Sigmoid colon (tissue), 7 donors: Measurements from ENCODE around the gene LACTBL1. TPM values are rescaled to one million over a fixed set of nuclear protein-coding genes. Genes with fewer than 3 reads are reported as not detected.

Experiments used
- DNase-seq: peaks from one replicate; pipeline ENCODE4 v3.0.0-alpha.2; 2019
- H3K27ac ChIP-seq, 4 donors: fragments of 200-600 bp; sonication (generic); one replicate each; pipeline ENCODE4 v1.5.1; 2016 to 2019; ENCODE audit warnings: mild to moderate bottlenecking in 1 of 4
- H3K27me3 ChIP-seq, 3 donors: fragments of 200-600 bp; sonication (generic); one replicate each; pipeline ENCODE4 v1.5.1; 2019; ENCODE audit warnings: mild to moderate bottlenecking in 1 of 3
- H3K36me3 ChIP-seq, 4 donors: fragments of 200-600 bp; sonication (generic); one replicate each; pipeline ENCODE4 v1.5.1; 2016 to 2019
- H3K4me1 ChIP-seq, 4 donors: fragments of 200-600 bp; sonication (generic); one replicate each; pipeline ENCODE4 v1.5.1; 2017 to 2019
- H3K4me3 ChIP-seq, 4 donors: fragments of 200-600 bp; sonication (generic); one replicate each; pipeline ENCODE4 v1.5.1; 2017 to 2019; ENCODE audit warnings: mild to moderate bottlenecking in 2 of 4, moderate library complexity in 1 of 4
- H3K9me3 ChIP-seq, 4 donors: fragments of 200-600 bp in 3 of 4; sonication (generic) in 3 of 4; one replicate each; pipeline versions ENCODE4 v1.5.1 to v1.6.1; 2013 to 2019
- EP300 ChIP-seq, 4 donors: sonication (generic); formaldehyde crosslinking; IDR thresholded peaks; one replicate each; pipeline ENCODE4 v1.6.1; 2017; ENCODE audit warnings: antibody characterized with exemption in 4 of 4
- POLR2A ChIP-seq, 2 donors: fragments of 450-650 bp; IDR thresholded peaks; one replicate each; pipeline ENCODE4 v1.6.1; 2016; ENCODE audit warnings: antibody characterized with exemption in 2 of 2, mild to moderate bottlenecking in 2 of 2, moderate library complexity in 2 of 2
- POLR2AphosphoS5 ChIP-seq, 4 donors: sonication (generic); formaldehyde crosslinking; IDR thresholded peaks; one replicate each; pipeline ENCODE4 v1.6.1; 2017; ENCODE audit warnings: antibody characterized with exemption in 4 of 4
- WGBS, 2 donors: extraction: QIAGEN DNeasy Blood & Tissue Kit; methylation state at CpG; one replicate each; pipeline ENCODE4 v1.1.7; 2013; 5-methylcytosine and 5-hydroxymethylcytosine counted together
- intact Hi-C: fragments of 100-400 bp; cut with DNase I; formaldehyde crosslinking; loops from one replicate; pipeline ENCODE4 v1.15.1; 2023
- polyA plus RNA-seq, 3 donors: library from polyadenylated mRNA; stranded (reverse); fragments of 200-250 nt; gene quantifications; one replicate each; pipeline ENCODE4 v1.2.3, GENCODE V29; 2013
- total RNA-seq, 4 donors: library from RNA; depleted of rRNA; stranded (reverse); fragments of >200 nt; gene quantifications; one replicate each; pipeline ENCODE4 v1.1.0, GENCODE V29; 2016
- TF ChIP-seq, protein P1 (sequence below), 4 experiments: fragments of 450-650 bp in 3 of 4; fragments of 200-600 bp in 1 of 4; IDR thresholded peaks; one replicate each; pipeline ENCODE4 v1.5.1; 2016 to 2019; ENCODE audit warnings: antibody characterized with exemption in 4 of 4, mild to moderate bottlenecking in 3 of 4, moderate library complexity in 2 of 4
- donor health status: healthy with polysubstance abuse.
- donor health status: Bipolar disorder and iron deficiency.
- donor health status: healthy.

LACTBL1 gene
- total and polyA plus RNA-seq, 7 donors = not detected

GRCh38 chr1:22921452-22922126, 51.1 kb downstream of the LACTBL1 start:
- intact Hi-C loops = no loop called here
- Histone ChIP-seq H3K27ac (no peak overlapping the region), H3K4me3 (no peak overlapping the region), H3K9me3 (no peaks in the 10 kb centered on the region), H3K4me1 (no peaks in the 10 kb centered on the region), H3K36me3 (no peaks in the 10 kb centered on the region), H3K27me3 (no peaks in the 10 kb centered on the region)
- no peak for TF ChIP-seq POLR2AphosphoS5 (IDR thresholded peaks at IDR 0.05)
- no peak for TF ChIP-seq EP300 (IDR thresholded peaks at IDR 0.05)
- TF ChIP-seq, protein P1, sequence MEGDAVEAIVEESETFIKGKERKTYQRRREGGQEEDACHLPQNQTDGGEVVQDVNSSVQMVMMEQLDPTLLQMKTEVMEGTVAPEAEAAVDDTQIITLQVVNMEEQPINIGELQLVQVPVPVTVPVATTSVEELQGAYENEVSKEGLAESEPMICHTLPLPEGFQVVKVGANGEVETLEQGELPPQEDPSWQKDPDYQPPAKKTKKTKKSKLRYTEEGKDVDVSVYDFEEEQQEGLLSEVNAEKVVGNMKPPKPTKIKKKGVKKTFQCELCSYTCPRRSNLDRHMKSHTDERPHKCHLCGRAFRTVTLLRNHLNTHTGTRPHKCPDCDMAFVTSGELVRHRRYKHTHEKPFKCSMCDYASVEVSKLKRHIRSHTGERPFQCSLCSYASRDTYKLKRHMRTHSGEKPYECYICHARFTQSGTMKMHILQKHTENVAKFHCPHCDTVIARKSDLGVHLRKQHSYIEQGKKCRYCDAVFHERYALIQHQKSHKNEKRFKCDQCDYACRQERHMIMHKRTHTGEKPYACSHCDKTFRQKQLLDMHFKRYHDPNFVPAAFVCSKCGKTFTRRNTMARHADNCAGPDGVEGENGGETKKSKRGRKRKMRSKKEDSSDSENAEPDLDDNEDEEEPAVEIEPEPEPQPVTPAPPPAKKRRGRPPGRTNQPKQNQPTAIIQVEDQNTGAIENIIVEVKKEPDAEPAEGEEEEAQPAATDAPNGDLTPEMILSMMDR (IDR thresholded peaks at IDR 0.05) = no peak
- no peak for TF ChIP-seq POLR2A (IDR thresholded peaks at IDR 0.05)
- WGBS, 2 donors = 61 to 78% methylated on average over 8 of the region's 8 CpGs
- DNase-seq = no peak

- TF ChIP-seq EP300 (IDR thresholded peaks at IDR 0.05) (no peak), POLR2A (IDR thresholded peaks at IDR 0.05) (no peak), POLR2AphosphoS5 (IDR thresholded peaks at IDR 0.05) (no peak)
- TF ChIP-seq, protein P1 (IDR thresholded peaks at IDR 0.05) = no peak
- H3K27me3 ChIP-seq = no peaks in the 10 kb centered on the region
- WGBS, 2 donors = 34 to 74% methylated on average over 8 of the region's 8 CpGs
- no peaks in the 10 kb centered on the region for H3K36me3 ChIP-seq
- no peak overlapping the region for H3K4me3 ChIP-seq
- H3K9me3 ChIP-seq = no peaks in the 10 kb centered on the region
- no peaks in the 10 kb centered on the region for H3K4me1 ChIP-seq
- no peak for DNase-seq
- intact Hi-C loops = no loop called here
- no peak overlapping the region for H3K27ac ChIP-seq
Measured at GRCh38 chr1:22920734-22921451, 51.8 kb downstream of the LACTBL1 start.

DNA sequence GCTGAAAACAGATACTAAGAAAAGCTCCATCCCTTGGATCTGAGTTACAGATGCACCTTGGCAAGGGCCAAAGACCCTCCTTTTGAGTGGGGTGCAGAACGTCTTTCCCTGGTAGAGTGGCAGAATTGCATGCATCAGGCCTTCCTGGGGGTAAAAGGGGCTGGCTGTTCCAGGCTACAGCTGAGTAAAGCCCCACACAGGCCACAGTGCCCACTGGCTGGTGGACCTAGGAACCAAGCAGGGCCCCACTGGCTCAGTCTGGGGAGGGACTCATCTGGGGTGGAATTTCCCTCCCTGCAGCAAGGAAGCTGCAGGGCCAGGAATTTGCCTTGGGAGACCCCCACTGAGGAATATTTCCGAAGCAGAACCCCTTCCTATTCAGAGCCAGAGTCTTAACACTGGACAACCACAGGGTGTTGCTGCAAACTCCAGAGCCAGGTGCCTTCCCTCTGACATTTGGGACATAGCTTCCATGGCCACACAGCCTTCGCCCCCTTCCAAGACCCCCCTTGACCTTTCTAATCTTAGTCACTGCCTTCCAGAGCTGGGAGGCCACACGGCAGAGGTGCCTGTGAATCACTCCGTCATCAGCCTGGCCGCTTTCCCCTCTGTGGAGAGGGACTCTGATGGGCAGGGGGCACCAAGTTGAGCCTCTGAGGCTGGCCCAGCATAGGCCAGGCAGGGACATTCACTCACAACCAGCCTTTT, 52.5 kb downstream of the LACTBL1 start:
- Histone ChIP-seq H3K4me1 (no peaks in the 10 kb centered on the region), H3K27me3 (no peaks in the 10 kb centered on the region), H3K9me3 (no peaks in the 10 kb centered on the region), H3K27ac (no peak overlapping the region), H3K4me3 (no peak overlapping the region), H3K36me3 (no peaks in the 10 kb centered on the region)
- intact Hi-C loops = no loop called here
- DNase-seq = no peak
- no peak for TF ChIP-seq POLR2A (IDR thresholded peaks at IDR 0.05)
- TF ChIP-seq POLR2AphosphoS5 (IDR thresholded peaks at IDR 0.05) = no peak
- no peak for TF ChIP-seq EP300 (IDR thresholded peaks at IDR 0.05)
- TF ChIP-seq, protein P1 (IDR thresholded peaks at IDR 0.05) = no peak
- 36 to 75% methylated on average over 6 of the region's 6 CpGs for WGBS, 2 donors

- no peak overlapping the region for H3K4me3 ChIP-seq
- no peak for DNase-seq
- H3K4me1 ChIP-seq = no peaks in the 10 kb centered on the region
- intact Hi-C loops = no loop called here
- H3K27me3 ChIP-seq = no peaks in the 10 kb centered on the region
- no peaks in the 10 kb centered on the region for H3K36me3 ChIP-seq
- no peak overlapping the region for H3K27ac ChIP-seq
- WGBS, 2 donors = 35 to 74% methylated on average over 8 of the region's 8 CpGs
- no peaks in the 10 kb centered on the region for H3K9me3 ChIP-seq
- TF ChIP-seq POLR2A (IDR thresholded peaks at IDR 0.05) (no peak), EP300 (IDR thresholded peaks at IDR 0.05) (no peak), POLR2AphosphoS5 (IDR thresholded peaks at IDR 0.05) (no peak)
- TF ChIP-seq, protein P1 (IDR thresholded peaks at IDR 0.05) = no peak
Measured at GRCh38 chr1:22919341-22920025, 53.2 kb downstream of the LACTBL1 start.
